ENCODE results near the gene MYO3B. TPM values are rescaled to one million over a fixed set of nuclear protein-coding genes. Genes with fewer than 3 reads are reported as not detected.

MYO3B gene
- total and polyA plus RNA-seq, 7 experiments from 2014 or later, result 0.66 to 0.82 TPM; not detected in 5

GRCh38 chr2:170155022-170155722 lies 22.8 kb upstream of the MYO3B start:
- Mint-ChIP-seq H3K4me1 (no peaks in the 10 kb centered on the region), H3K9me3 (peaks cover 0 to 6% (median 0%) of the 10 kb centered on the region in 11 donors), H3K36me3 (no peaks in the 10 kb centered on the region), H3K27ac (no peak overlapping the region), H3K27me3 (peaks cover 0 to 12% (median 2%) of the 10 kb centered on the region in 5 donors), H3K4me3 (no peak overlapping the region)
- DNase-seq, result no peak
- Histone ChIP-seq H3K4me3 (ENCODE audit: low read length) (no peak overlapping the region), H3K27me3 (ENCODE audit: control insufficient read depth in 2 of 2, insufficient read depth in 2 of 2, low read length in 2 of 2) (no peaks in the 10 kb centered on the region), H3K9me3 (ENCODE audit: control insufficient read depth in 2 of 3, low read length in 3 of 3) (no peaks in the 10 kb centered on the region), H3K36me3 (ENCODE audit: control insufficient read depth in 2 of 3, insufficient read depth in 3 of 3, low read length in 3 of 3) (no peaks in the 10 kb centered on the region), H3K4me1 (ENCODE audit: control insufficient read depth in 2 of 2, insufficient read depth in 2 of 2, low read length in 2 of 2) (no peaks in the 10 kb centered on the region), H3K27ac (ENCODE audit: low read depth, low read length) (no peak overlapping the region)
- ChIA-PET POLR2A (no interaction called here), CTCF (no interaction called here)
- intact Hi-C loops (cut with micrococcal nuclease), result no loop called here
- no peak for ATAC-seq

GRCh38 chr2:170155723-170156253 lies 22.2 kb upstream of the MYO3B start:
- ChIA-PET POLR2A (no interaction called here), CTCF (no interaction called here)
- ATAC-seq, result no peak

GRCh38 chr2:170156592-170156991 lies 21.4 kb upstream of the MYO3B start:
- POLR2A ChIA-PET, result no interaction called here
- DNase-seq (no peak), ATAC-seq (no peak)
- Mint-ChIP-seq H3K4me1 (no peaks in the 10 kb centered on the region), H3K9me3 (peaks cover 0 to 2% (median 0%) of the 10 kb centered on the region in 11 donors), H3K27me3 (peaks cover 0 to 12% (median under 1%) of the 10 kb centered on the region in 5 donors), H3K4me3 (no peak overlapping the region), H3K27ac (no peak overlapping the region), H3K36me3 (no peaks in the 10 kb centered on the region)
- no peaks in the 10 kb centered on the region for H3K9me3 ChIP-seq (ENCODE audit: control insufficient read depth in 2 of 3, low read length in 3 of 3)
- no peaks in the 10 kb centered on the region for H3K4me1 ChIP-seq (ENCODE audit: control insufficient read depth in 2 of 2, insufficient read depth in 2 of 2, low read length in 2 of 2)
- intact Hi-C loops (cut with micrococcal nuclease), result no loop called here
- CTCF ChIA-PET, result no interaction called here
- no peak overlapping the region for H3K4me3 ChIP-seq (ENCODE audit: low read length)
- no peaks in the 10 kb centered on the region for H3K36me3 ChIP-seq (ENCODE audit: control insufficient read depth in 2 of 3, insufficient read depth in 3 of 3, low read length in 3 of 3)
- H3K27me3 ChIP-seq (ENCODE audit: control insufficient read depth in 2 of 2, insufficient read depth in 2 of 2, low read length in 2 of 2), result no peaks in the 10 kb centered on the region
- H3K27ac ChIP-seq (ENCODE audit: low read depth, low read length), result no peak overlapping the region

More at GRCh38 chr2:170155723-170156253, 22.2 kb upstream of the MYO3B start:
- intact Hi-C loops (cut with micrococcal nuclease), result no loop called here
- Histone ChIP-seq H3K4me3 (ENCODE audit: low read length) (no peak overlapping the region), H3K27ac (ENCODE audit: low read depth, low read length) (no peak overlapping the region), H3K4me1 (ENCODE audit: control insufficient read depth in 2 of 2, insufficient read depth in 2 of 2, low read length in 2 of 2) (no peaks in the 10 kb centered on the region), H3K27me3 (ENCODE audit: control insufficient read depth in 2 of 2, insufficient read depth in 2 of 2, low read length in 2 of 2) (no peaks in the 10 kb centered on the region), H3K36me3 (ENCODE audit: control insufficient read depth in 2 of 3, insufficient read depth in 3 of 3, low read length in 3 of 3) (no peaks in the 10 kb centered on the region), H3K9me3 (ENCODE audit: control insufficient read depth in 2 of 3, low read length in 3 of 3) (no peaks in the 10 kb centered on the region)
- no peaks in the 10 kb centered on the region for H3K36me3 Mint-ChIP-seq
- H3K9me3 Mint-ChIP-seq, result peaks cover 0 to 6% (median 0%) of the 10 kb centered on the region in 11 donors
- H3K27me3 Mint-ChIP-seq, result peaks cover 0 to 12% (median 5%) of the 10 kb centered on the region in 5 donors
- H3K4me1 Mint-ChIP-seq, result no peaks in the 10 kb centered on the region
- no peak overlapping the region for H3K27ac Mint-ChIP-seq
- H3K4me3 Mint-ChIP-seq, result no peak overlapping the region
- no peak for DNase-seq

- H3K36me3 ChIP-seq (ENCODE audit: control insufficient read depth in 2 of 3, insufficient read depth in 3 of 3, low read length in 3 of 3), result no peaks in the 10 kb centered on the region
- POLR2A ChIA-PET, result no interaction called here
- H3K9me3 Mint-ChIP-seq, result peaks cover 0 to 3% (median 0%) of the 10 kb centered on the region in 11 donors
- ATAC-seq, result no peak
- H3K4me1 Mint-ChIP-seq, result no peaks in the 10 kb centered on the region
- H3K4me3 ChIP-seq (ENCODE audit: low read length), result no peak overlapping the region
- no peak overlapping the region for H3K27ac ChIP-seq (ENCODE audit: low read depth, low read length)
- H3K4me1 ChIP-seq (ENCODE audit: control insufficient read depth in 2 of 2, insufficient read depth in 2 of 2, low read length in 2 of 2), result no peaks in the 10 kb centered on the region
- no peak overlapping the region for H3K27ac Mint-ChIP-seq
- no peak overlapping the region for H3K4me3 Mint-ChIP-seq
- CTCF ChIA-PET, result no interaction called here
- H3K36me3 Mint-ChIP-seq, result no peaks in the 10 kb centered on the region
- no peaks in the 10 kb centered on the region for H3K27me3 ChIP-seq (ENCODE audit: control insufficient read depth in 2 of 2, insufficient read depth in 2 of 2, low read length in 2 of 2)
- intact Hi-C loops (cut with micrococcal nuclease), result no loop called here
- H3K9me3 ChIP-seq (ENCODE audit: control insufficient read depth in 2 of 3, low read length in 3 of 3), result no peaks in the 10 kb centered on the region
- peaks cover 0 to 14% (median 4%) of the 10 kb centered on the region in 5 donors for H3K27me3 Mint-ChIP-seq
- DNase-seq, result no peak
Observed at GRCh38 chr2:170157025-170157684, 20.8 kb upstream of the MYO3B start.

GRCh38 chr2:170159060-170159459 lies 18.9 kb upstream of the MYO3B start:
- DNase-seq (no peak), ATAC-seq (no peak)
- no peaks in the 10 kb centered on the region for H3K36me3 Mint-ChIP-seq
- Histone ChIP-seq H3K36me3 (ENCODE audit: control insufficient read depth in 2 of 3, insufficient read depth in 3 of 3, low read length in 3 of 3) (no peaks in the 10 kb centered on the region), H3K27ac (ENCODE audit: low read depth, low read length) (no peak overlapping the region), H3K4me1 (ENCODE audit: control insufficient read depth in 2 of 2, insufficient read depth in 2 of 2, low read length in 2 of 2) (no peaks in the 10 kb centered on the region), H3K27me3 (ENCODE audit: control insufficient read depth in 2 of 2, insufficient read depth in 2 of 2, low read length in 2 of 2) (no peaks in the 10 kb centered on the region), H3K9me3 (ENCODE audit: control insufficient read depth in 2 of 3, low read length in 3 of 3) (no peaks in the 10 kb centered on the region), H3K4me3 (ENCODE audit: low read length) (no peak overlapping the region)
- intact Hi-C loops (cut with micrococcal nuclease), result no loop called here
- H3K4me1 Mint-ChIP-seq, result no peaks in the 10 kb centered on the region
- H3K4me3 Mint-ChIP-seq, result no peak overlapping the region
- H3K27me3 Mint-ChIP-seq, result peaks cover 11 to 16% (median 13%) of the 10 kb centered on the region in 5 donors
- H3K27ac Mint-ChIP-seq, result no peak overlapping the region
- CTCF ChIA-PET, result no interaction called here
- POLR2A ChIA-PET, result no interaction called here
- peaks cover 0 to 4% (median 0%) of the 10 kb centered on the region in 11 donors for H3K9me3 Mint-ChIP-seq

- H3K36me3 ChIP-seq (ENCODE audit: control insufficient read depth in 2 of 3, insufficient read depth in 3 of 3, low read length in 3 of 3), result no peaks in the 10 kb centered on the region
- no peaks in the 10 kb centered on the region for H3K4me1 Mint-ChIP-seq
- H3K27ac ChIP-seq (ENCODE audit: low read depth, low read length), result no peak overlapping the region
- H3K9me3 ChIP-seq (ENCODE audit: control insufficient read depth in 2 of 3, low read length in 3 of 3), result no peaks in the 10 kb centered on the region
- no peaks in the 10 kb centered on the region for H3K36me3 Mint-ChIP-seq
- H3K27me3 ChIP-seq (ENCODE audit: control insufficient read depth in 2 of 2, insufficient read depth in 2 of 2, low read length in 2 of 2), result no peaks in the 10 kb centered on the region
- H3K4me1 ChIP-seq (ENCODE audit: control insufficient read depth in 2 of 2, insufficient read depth in 2 of 2, low read length in 2 of 2), result no peaks in the 10 kb centered on the region
- intact Hi-C loops (cut with micrococcal nuclease), result no loop called here
- CTCF ChIA-PET, result no interaction called here
- H3K9me3 Mint-ChIP-seq, result peaks cover 0 to 4% (median 0%) of the 10 kb centered on the region in 11 donors
- POLR2A ChIA-PET, result no interaction called here
- no peak for DNase-seq
- no peak for ATAC-seq
- no peak overlapping the region for H3K27ac Mint-ChIP-seq
- H3K4me3 Mint-ChIP-seq, result no peak overlapping the region
- H3K4me3 ChIP-seq (ENCODE audit: low read length), result no peak overlapping the region
- H3K27me3 Mint-ChIP-seq, result peaks cover 10 to 18% (median 13%) of the 10 kb centered on the region in 5 donors
Observed at GRCh38 chr2:170161516-170162270, 16.3 kb upstream of the MYO3B start.

All from naive thymus-derived CD4-positive, alpha-beta T cell (primary cell).